Measurements from ENCODE around the gene RTL10. TPM values are rescaled to one million over a fixed set of nuclear protein-coding genes. Genes with fewer than 3 reads are reported as not detected.

Gene RTL10
- total RNA-seq, 1 donor from 2014 or later, result 10.9 TPM

DNA sequence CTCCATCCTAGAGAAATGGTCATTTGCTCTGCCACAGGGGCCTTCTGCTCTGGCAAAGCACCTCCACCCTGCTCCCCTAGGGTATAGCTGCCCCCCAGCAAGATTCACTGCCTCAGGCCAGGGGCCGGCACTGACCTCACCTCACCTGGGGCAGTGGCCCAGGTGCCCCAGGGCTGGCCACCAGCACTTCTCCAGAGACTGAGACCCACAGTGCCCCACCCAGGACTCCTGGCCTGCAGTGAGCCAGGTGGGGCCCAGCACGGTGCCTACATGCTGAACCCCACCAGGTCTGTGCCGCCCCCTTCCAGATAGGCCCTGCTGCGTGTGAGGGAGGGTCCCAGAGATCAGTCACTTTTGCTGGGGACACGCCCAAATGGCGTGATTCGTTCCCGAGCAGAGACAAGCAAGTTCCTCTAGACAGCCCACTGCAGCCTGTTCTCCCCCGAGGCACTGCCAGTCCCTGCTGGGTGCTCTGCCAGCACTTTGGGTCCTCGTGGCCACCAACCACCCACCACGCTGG, 10.8 kb downstream of the RTL10 start:
- Histone ChIP-seq H3K4me3 (ENCODE audit: low read depth, low read length) (no peak overlapping the region), H3K36me3 (ENCODE audit: control insufficient read depth, insufficient read depth, low read length) (no peaks in the 10 kb centered on the region), H3K27me3 (ENCODE audit: control insufficient read depth, insufficient read depth, low read length) (no peaks in the 10 kb centered on the region)
- DNase-seq (ENCODE audit: low read depth), result no peak
- TF ChIP-seq, protein P1, sequence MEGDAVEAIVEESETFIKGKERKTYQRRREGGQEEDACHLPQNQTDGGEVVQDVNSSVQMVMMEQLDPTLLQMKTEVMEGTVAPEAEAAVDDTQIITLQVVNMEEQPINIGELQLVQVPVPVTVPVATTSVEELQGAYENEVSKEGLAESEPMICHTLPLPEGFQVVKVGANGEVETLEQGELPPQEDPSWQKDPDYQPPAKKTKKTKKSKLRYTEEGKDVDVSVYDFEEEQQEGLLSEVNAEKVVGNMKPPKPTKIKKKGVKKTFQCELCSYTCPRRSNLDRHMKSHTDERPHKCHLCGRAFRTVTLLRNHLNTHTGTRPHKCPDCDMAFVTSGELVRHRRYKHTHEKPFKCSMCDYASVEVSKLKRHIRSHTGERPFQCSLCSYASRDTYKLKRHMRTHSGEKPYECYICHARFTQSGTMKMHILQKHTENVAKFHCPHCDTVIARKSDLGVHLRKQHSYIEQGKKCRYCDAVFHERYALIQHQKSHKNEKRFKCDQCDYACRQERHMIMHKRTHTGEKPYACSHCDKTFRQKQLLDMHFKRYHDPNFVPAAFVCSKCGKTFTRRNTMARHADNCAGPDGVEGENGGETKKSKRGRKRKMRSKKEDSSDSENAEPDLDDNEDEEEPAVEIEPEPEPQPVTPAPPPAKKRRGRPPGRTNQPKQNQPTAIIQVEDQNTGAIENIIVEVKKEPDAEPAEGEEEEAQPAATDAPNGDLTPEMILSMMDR (IDR thresholded peaks at IDR 0.05; ENCODE audit: insufficient read depth, low read length, poor library complexity, severe bottlenecking), result no peak

DNA sequence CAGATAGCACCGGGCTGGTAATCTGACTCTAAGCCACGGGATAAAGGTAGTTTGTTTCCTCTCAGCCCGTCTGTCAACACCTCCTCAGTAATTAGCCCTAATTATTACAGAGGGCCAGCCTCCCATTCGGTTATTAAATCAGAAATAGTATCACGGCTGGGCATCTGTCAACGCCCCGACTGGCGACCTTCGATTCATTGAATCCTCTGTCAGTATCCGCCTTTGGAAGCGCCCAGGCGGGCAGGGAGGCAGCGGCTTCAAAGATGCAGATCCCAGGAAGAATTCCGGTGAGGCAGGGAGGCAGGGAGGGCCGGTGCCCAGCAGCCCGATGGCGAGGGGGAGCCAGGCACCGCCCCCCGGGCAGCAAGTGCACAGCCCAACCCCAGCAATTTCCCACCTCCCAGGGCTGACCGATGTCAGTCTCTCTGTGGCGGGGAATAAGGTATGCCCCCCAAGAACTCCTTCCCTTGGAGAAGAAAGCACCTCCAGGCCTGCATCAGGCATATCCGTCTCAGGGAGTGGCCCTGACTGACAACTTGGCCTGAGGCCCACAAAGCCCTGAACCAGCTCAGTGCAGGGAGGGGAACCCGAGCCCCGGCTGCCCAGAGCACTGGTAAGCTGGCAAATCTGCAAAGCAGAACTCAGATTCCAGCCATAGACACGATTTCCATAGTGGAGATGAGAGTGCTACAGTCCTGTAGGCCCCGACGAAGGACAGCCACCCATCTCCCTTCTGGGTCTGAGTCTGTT, 11.4 kb downstream of the RTL10 start:
- H3K36me3 ChIP-seq (ENCODE audit: control insufficient read depth, insufficient read depth, low read length), result no peaks in the 10 kb centered on the region
- H3K27me3 ChIP-seq (ENCODE audit: control insufficient read depth, insufficient read depth, low read length), result no peaks in the 10 kb centered on the region
- DNase-seq (ENCODE audit: low read depth), result no peak
- TF ChIP-seq, protein P1 (IDR thresholded peaks at IDR 0.05; ENCODE audit: insufficient read depth, low read length, poor library complexity, severe bottlenecking), result no peak
- no peak overlapping the region for H3K4me3 ChIP-seq (ENCODE audit: low read depth, low read length)

DNA sequence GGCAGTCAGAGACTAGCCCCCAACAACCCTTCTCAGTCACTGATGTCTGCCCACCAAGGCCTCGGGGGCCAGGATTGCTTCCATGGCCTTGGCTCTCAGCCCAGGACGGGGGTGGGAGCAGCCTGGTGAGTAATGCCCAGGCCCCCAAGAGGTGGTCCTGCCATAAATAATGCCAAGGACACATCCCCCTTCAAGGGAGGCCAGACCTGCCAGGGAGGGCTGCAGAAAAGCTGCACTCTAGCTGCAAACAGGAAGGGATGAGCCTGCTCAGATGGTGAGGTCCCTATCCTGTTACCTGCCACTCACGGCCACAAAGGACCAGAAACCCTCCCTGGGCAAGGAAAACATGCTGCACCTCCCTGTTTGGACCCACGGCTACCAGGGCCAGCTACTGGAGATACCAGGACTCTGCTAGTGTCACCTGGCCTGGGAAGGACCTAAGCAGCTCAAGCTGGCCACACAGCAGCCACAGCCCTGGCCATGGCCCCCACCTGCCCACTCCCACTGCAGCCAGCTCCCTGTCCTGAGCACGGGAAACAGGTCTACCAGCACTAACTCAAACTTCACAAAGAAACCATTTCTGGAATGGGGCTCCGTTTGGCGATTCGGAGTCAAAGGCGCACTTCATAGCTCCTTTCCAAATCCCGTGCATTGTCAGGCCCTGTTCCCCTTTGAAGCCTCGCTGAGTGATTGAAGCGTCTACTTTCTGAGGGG, 12.1 kb downstream of the RTL10 start:
- Histone ChIP-seq H3K4me3 (ENCODE audit: low read depth, low read length) (no peak overlapping the region), H3K36me3 (ENCODE audit: control insufficient read depth, insufficient read depth, low read length) (no peaks in the 10 kb centered on the region), H3K27me3 (ENCODE audit: control insufficient read depth, insufficient read depth, low read length) (no peaks in the 10 kb centered on the region)
- no peak for DNase-seq (ENCODE audit: low read depth)
- TF ChIP-seq, protein P1 (IDR thresholded peaks at IDR 0.05; ENCODE audit: insufficient read depth, low read length, poor library complexity, severe bottlenecking), result no peak

DNA sequence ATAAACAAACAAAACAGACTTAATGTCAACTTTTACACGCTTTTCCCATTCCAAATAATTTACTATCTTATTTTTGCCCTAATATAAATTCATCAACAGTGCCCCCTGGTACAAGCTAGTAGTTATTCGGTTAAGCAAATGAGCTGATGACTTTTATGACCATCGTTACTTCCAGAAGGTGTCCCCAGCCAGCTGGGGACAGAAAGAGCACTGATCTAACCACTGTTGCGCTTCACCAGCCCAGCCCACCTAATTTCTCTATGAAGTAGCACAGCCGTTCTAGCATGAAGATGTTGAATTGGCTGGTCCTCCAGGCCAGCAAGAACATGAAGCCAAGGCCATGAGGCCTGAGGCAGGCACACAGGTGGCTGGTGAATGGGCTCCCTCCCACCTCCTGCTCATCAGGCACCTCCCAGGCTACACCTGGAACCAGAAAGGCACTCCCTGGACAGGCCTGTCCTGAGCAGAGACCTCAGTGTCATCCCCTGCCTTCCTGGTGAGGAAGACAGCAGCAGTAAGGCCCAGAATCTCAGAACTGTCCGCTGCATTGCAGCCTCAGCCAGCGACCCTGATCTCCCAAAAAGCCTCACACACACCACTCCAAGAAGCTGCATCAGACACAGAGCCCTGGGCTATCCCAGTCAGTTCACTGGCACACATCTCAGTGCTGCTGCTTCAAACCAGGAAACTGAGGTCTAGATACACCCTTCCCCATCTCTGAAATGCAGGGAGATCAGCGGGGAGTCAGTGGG, 12.9 kb downstream of the RTL10 start:
- DNase-seq (ENCODE audit: low read depth), result no peak
- Histone ChIP-seq H3K36me3 (ENCODE audit: control insufficient read depth, insufficient read depth, low read length) (no peaks in the 10 kb centered on the region), H3K4me3 (ENCODE audit: low read depth, low read length) (no peak overlapping the region), H3K27me3 (ENCODE audit: control insufficient read depth, insufficient read depth, low read length) (no peaks in the 10 kb centered on the region)
- TF ChIP-seq, protein P1 (IDR thresholded peaks at IDR 0.05; ENCODE audit: insufficient read depth, low read length, poor library complexity, severe bottlenecking), result no peak

DNA sequence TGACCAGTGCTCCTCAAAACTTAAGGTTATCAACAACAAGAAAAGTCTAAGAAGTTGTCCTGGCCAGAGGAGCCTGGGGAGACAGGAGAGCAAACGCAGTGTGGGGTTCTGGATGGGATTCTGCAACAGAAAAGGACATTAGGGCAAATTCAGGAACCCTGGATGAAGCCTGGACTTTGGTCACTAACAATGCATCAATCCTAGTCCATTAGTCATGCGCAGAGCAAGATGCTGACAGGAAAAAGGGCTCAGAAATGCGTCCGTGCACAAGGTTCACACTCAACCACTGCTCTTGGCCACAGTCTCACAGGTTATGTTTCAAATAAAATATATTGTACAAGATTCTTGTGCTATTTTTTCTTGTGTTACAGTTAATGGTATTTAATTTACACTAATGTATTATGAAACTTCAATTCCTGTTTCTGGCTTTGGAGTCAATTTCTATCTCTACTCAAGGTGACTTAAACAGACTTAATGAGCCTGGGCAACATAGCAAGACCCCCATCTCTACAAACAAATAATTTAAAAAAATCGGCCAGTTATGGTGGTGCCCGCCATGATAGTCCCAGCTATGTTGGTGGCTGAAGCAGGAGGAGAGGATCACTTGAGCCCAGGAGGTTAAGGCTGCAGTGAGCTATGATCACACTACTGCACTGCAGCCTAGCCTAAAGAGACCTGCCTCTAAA, 13.6 kb downstream of the RTL10 start:
- H3K4me3 ChIP-seq (ENCODE audit: low read depth, low read length), result no peak overlapping the region
- DNase-seq (ENCODE audit: low read depth), result no peak
- H3K27me3 ChIP-seq (ENCODE audit: control insufficient read depth, insufficient read depth, low read length), result no peaks in the 10 kb centered on the region
- no peaks in the 10 kb centered on the region for H3K36me3 ChIP-seq (ENCODE audit: control insufficient read depth, insufficient read depth, low read length)
- TF ChIP-seq, protein P1 (IDR thresholded peaks at IDR 0.05; ENCODE audit: insufficient read depth, low read length, poor library complexity, severe bottlenecking), result no peak

Data from kidney epithelial cell (primary cell).